ENCODE results near the gene MYOG. TPM values are rescaled to one million over a fixed set of nuclear protein-coding genes. Genes with fewer than 3 reads are reported as not detected.

MYOG gene
- not detected in 2 replicates for total RNA-seq

DNA sequence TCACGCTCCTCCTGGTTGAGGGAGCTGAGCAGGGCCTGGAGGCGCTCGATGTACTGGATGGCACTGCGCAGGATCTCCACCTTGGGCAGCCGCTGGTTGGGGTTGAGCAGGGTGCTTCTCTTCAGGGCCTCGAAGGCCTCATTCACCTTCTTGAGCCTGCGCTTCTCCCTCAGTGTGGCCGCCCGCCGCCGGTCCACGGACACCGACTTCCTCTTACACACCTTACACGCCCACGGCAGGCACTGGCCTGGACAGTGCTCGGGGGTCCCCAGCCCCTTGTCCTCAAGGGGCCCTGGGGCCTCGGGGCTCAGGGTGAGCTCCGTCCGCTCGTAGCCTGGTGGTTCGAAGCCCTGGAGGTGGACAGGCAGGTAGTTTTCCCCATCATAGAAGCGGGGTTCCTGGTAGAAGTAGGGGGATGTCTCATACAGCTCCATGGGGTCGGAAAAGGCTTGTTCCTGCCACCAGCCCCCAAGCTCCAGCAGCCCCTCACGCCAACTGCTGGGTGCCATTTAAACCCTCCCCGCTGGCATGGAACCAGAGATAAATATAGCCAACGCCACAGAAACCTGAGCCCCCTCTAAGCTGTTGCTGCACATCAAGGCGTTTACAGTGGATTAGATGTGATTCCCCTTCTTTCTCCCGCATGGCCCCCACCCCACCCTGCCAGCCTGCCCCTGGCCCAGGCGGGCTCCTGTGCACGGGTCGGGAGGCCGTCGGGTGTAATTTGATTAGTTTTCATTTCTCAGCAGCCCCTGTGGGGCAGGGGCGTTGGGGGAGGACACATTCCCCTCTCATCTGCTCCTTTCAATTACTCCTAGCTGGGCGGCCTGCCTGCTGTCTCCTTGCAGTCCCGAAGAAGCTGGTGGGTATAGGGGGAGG is at the start of gene MYOG:
Gene MYOG (minus strand): TSS at position 485 of the 879 bp plus-strand sequence. CDS start 51 bp downstream, at position 434.

DNA sequence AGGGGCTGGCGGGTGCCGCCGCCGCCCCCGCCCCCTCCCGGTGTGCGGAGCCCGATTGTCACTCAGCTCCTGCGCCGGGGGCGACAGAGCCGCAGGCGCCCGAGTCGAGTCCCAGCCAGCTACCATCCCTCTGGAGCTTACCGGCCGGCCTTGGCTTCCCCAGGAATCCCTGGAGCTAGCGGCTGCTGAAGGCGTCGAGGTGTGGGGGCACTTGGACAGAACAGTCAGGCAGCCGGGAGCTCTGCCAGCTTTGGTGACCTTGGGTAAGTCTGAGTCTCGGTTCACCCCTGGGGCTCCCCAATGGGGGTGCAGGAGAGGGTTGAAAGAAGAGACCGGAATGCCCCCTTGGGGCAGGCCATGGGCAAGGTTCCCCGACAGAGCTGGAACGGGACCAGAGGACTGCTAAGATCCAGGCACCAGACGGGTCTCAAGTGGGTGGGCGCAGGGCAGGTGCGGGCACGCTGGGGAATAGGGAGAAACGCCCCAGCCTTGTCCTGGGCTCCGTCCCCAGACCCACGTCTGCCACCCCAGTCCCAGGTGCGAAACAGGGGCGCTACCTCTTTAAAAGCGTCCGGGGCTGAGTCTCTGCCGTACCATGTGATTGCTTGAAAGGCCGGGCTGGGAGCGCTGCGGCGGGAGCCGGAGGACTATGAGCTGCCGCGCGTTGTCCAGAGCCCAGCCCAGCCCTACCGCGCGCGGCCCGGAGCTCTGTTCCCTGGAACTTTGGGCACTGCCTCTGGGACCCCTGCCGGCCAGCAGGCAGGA is 42.0 kb upstream of the MYOG start, which contains the start of gene ADORA1:
Gene ADORA1 (plus strand): TSS at position 61 of the 765 bp plus-strand sequence. CDS start 1,116 bp downstream, outside the sequence.

Other genes with a start within 250 kb of the MYOG start
- 3.2 and 5.5 TPM in 2 replicates for gene RABIF, start 196.9 kb downstream of the MYOG start, total RNA-seq
- gene KLHL12, start 158.8 kb downstream of the MYOG start, total RNA-seq: 31.1 and 42.8 TPM in 2 replicates
- 162 and 186 TPM in 2 replicates for gene ADIPOR1, start 127.7 kb downstream of the MYOG start, total RNA-seq
- gene CYB5R1, start 118.8 kb downstream of the MYOG start, total RNA-seq: 100.0 and 208 TPM in 2 replicates
- gene TMEM183A, start 78.6 kb downstream of the MYOG start, total RNA-seq: 117 and 139 TPM in 2 replicates
- gene PPFIA4, start 59.5 kb downstream of the MYOG start, total RNA-seq: 0.64 and 14.0 TPM in 2 replicates
- under 0.01 and 0.72 TPM in 2 replicates for gene ADORA1, start 41.7 kb upstream of the MYOG start, total RNA-seq
- gene MYBPH, start 89.8 kb upstream of the MYOG start, total RNA-seq: not detected in 2 replicates
- 0.21 and 1.7 TPM in 2 replicates for gene CHI3L1, start 100.7 kb upstream of the MYOG start, total RNA-seq
- gene CHIT1, start 143.7 kb upstream of the MYOG start, total RNA-seq: under 0.01 and 0.24 TPM in 2 replicates
- gene BTG2, start 219.5 kb upstream of the MYOG start, total RNA-seq: 39.2 and 43.9 TPM in 2 replicates

All from tracheal epithelial cell (primary cell).